Liver (tissue), 9 donors: ENCODE results near the gene CDH23. TPM values are rescaled to one million over a fixed set of nuclear protein-coding genes. Genes with fewer than 3 reads are reported as not detected.

Experiments
- DNase-seq: peaks from one replicate; pipeline ENCODE4 v3.0.0-alpha.2; 2017; ENCODE audit warnings: low spot score
- H3K27ac ChIP-seq, 2 donors: one replicate each; pipeline ENCODE4 v1.7.0; 2013; ENCODE audit warnings: inconsistent platforms in 2 of 2, low read length in 2 of 2, control low read depth in 1 of 2, low read depth in 1 of 2, mild to moderate bottlenecking in 1 of 2
- H3K27me3 ChIP-seq, 4 donors: one replicate each; pipeline versions ENCODE4 v1.6.1 to v1.7.0; 2013; ENCODE audit warnings: low read length in 3 of 4, inconsistent platforms in 1 of 4, mild to moderate bottlenecking in 1 of 4, moderate library complexity in 1 of 4; ENCODE audit not compliant: control insufficient read depth in 4 of 4, insufficient read depth in 4 of 4
- H3K36me3 ChIP-seq, 4 donors: one replicate each; pipeline versions ENCODE4 v1.6.1 to v1.7.0; 2013; ENCODE audit warnings: low read length in 3 of 4, mild to moderate bottlenecking in 3 of 4, low read depth in 1 of 4, moderate library complexity in 1 of 4; ENCODE audit not compliant: control insufficient read depth in 4 of 4, insufficient read depth in 3 of 4
- H3K4me1 ChIP-seq, 4 donors: one replicate each; pipeline versions ENCODE4 v1.6.1 to v1.7.0; 2013; ENCODE audit warnings: low read length in 3 of 4, mild to moderate bottlenecking in 3 of 4, moderate library complexity in 1 of 4; ENCODE audit not compliant: control insufficient read depth in 4 of 4, insufficient read depth in 4 of 4
- H3K4me3 ChIP-seq, 3 donors: one replicate each; pipeline versions ENCODE4 v1.6.1 to v1.7.0; 2013; ENCODE audit warnings: low read length in 3 of 3, control low read depth in 1 of 3, low read depth in 1 of 3, mild to moderate bottlenecking in 1 of 3
- H3K9ac ChIP-seq, 2 donors: one replicate each; pipeline ENCODE4 v1.7.0; 2013; ENCODE audit warnings: low read length in 2 of 2, mild to moderate bottlenecking in 2 of 2, moderate library complexity in 2 of 2, control low read depth in 1 of 2, low read depth in 1 of 2
- H3K9me3 ChIP-seq, 4 donors: one replicate each; pipeline versions ENCODE4 v1.6.1 to v1.7.0; 2013; ENCODE audit warnings: low read length in 3 of 4; ENCODE audit not compliant: control insufficient read depth in 4 of 4
- CTCF ChIP-seq: fragments of 150-350 bp; IDR thresholded peaks from 2 replicates; pipeline ENCODE4 v1.5.1; 2017; ENCODE audit warnings: improper control_type of control experiment, low read depth, low read length; ENCODE audit not compliant: missing input control
- EGR1 ChIP-seq, 2 donors: IDR thresholded peaks; 2 replicates each; pipeline ENCODE4 v1.6.1; 2016 to 2018; ENCODE audit warnings: antibody characterized with exemption in 2 of 2, low read depth in 2 of 2
- FOXA1 ChIP-seq: IDR thresholded peaks from 2 replicates; pipeline ENCODE4 v1.6.1; 2016; ENCODE audit warnings: antibody characterized with exemption
- FOXA2 ChIP-seq: IDR thresholded peaks from 2 replicates; pipeline ENCODE4 v1.6.1; 2016; ENCODE audit warnings: antibody characterized with exemption
- HNF4A ChIP-seq, 2 donors: conservative IDR thresholded peaks; 2 replicates each; pipeline ENCODE4 v1.6.1; 2016; ENCODE audit warnings: antibody characterized with exemption in 2 of 2, mild to moderate bottlenecking in 2 of 2
- HNF4G ChIP-seq: IDR thresholded peaks from 2 replicates; pipeline ENCODE4 v1.6.1; 2016; ENCODE audit warnings: antibody characterized with exemption
- JUND ChIP-seq, 2 donors: IDR thresholded peaks; 2 replicates each; pipeline ENCODE4 v1.6.1; 2016; ENCODE audit warnings: antibody characterized with exemption in 2 of 2
- MAX ChIP-seq: IDR thresholded peaks from 2 replicates; pipeline ENCODE4 v1.6.1; 2016; ENCODE audit warnings: antibody characterized with exemption
- NR2F2 ChIP-seq: IDR thresholded peaks from 2 replicates; pipeline ENCODE4 v1.6.1; 2016; ENCODE audit warnings: antibody characterized with exemption
- RAD21 ChIP-seq, 2 donors: IDR thresholded peaks; 2 replicates each; pipeline ENCODE4 v1.6.1; 2016; ENCODE audit warnings: antibody characterized with exemption in 2 of 2, mild to moderate bottlenecking in 2 of 2
- REST ChIP-seq: IDR thresholded peaks from 2 replicates; pipeline ENCODE4 v1.6.1; 2016; ENCODE audit warnings: antibody characterized with exemption, mild to moderate bottlenecking
- SP1 ChIP-seq: IDR thresholded peaks from 2 replicates; pipeline ENCODE4 v1.6.1; 2018; ENCODE audit warnings: antibody characterized with exemption, mild to moderate bottlenecking
- TAF1 ChIP-seq: conservative IDR thresholded peaks from 2 replicates; pipeline ENCODE4 v1.6.1; 2016; ENCODE audit warnings: antibody characterized with exemption, mild to moderate bottlenecking
- YY1 ChIP-seq: IDR thresholded peaks from 2 replicates; pipeline ENCODE4 v1.6.1; 2016; ENCODE audit warnings: antibody characterized with exemption, mild to moderate bottlenecking
- ZBTB33 ChIP-seq: IDR thresholded peaks from 2 replicates; pipeline ENCODE4 v1.6.1; 2016; ENCODE audit warnings: antibody characterized with exemption
- WGBS: extraction: QIAGEN DNeasy Blood & Tissue Kit; methylation state at CpG from one replicate; pipeline ENCODE4 v1.1.7; 2013; 5-methylcytosine and 5-hydroxymethylcytosine counted together
- polyA plus RNA-seq, 2 donors: library from polyadenylated mRNA; stranded (reverse) in 1 of 2; unstranded in 1 of 2; fragments of 200-250 nt in 1 of 2; fragments of >200 nt in 1 of 2; fragmentation: Nextera tagmentation in 1 of 2; extraction: Ambion mirVana in 1 of 2; gene quantifications; one replicate each; pipeline versions ENCODE4 v1.2.1 to v1.2.3, GENCODE V29; 2013 to 2015
- total RNA-seq, 2 donors: library from RNA; depleted of rRNA; stranded (reverse); fragments of >200 nt; gene quantifications; one replicate each; pipeline ENCODE4 v1.2.3, GENCODE V29; 2014
- donor health status: healthy.
- donor health status: healthy.
- donor health status: healthy.
- donor health status: healthy.
- donor health status: healthy.

The CDH23 gene
- total and polyA plus RNA-seq, 4 donors: 1.5 to 4.7 (median 3.4) TPM

- TF ChIP-seq EGR1 (IDR thresholded peaks at IDR 0.05; ENCODE audit: low read depth in 2 of 2): no peak
- no peak for TF ChIP-seq MAX
- TF ChIP-seq HNF4A (conservative IDR thresholded peaks at IDR 0.05): no peak
- no peak overlapping the region for H3K4me3 ChIP-seq
- no peak overlapping the region for H3K9ac ChIP-seq
- H3K9me3 ChIP-seq: no peaks in the 10 kb centered on the region
- DNase-seq: no peak
- 96% methylated on average over 5 of the region's 5 CpGs for WGBS
- no peak overlapping the region for H3K27ac ChIP-seq
- peaks cover 0 to 7% (median 0%) of the 10 kb centered on the region in 4 donors for H3K4me1 ChIP-seq
- H3K27me3 ChIP-seq: no peaks in the 10 kb centered on the region
- H3K36me3 ChIP-seq: no peaks in the 10 kb centered on the region
Measured at GRCh38 chr10:71707240-71707789, 310.6 kb downstream of the CDH23 start.

- no peak overlapping the region for H3K27ac ChIP-seq
- no peak overlapping the region for H3K9ac ChIP-seq
- no peaks in the 10 kb centered on the region for H3K27me3 ChIP-seq
- H3K9me3 ChIP-seq: no peaks in the 10 kb centered on the region
- WGBS: 20% methylated on average over 10 of the region's 10 CpGs
- TF ChIP-seq EGR1 (IDR thresholded peaks at IDR 0.05; ENCODE audit: low read depth in 2 of 2) (no peak), NR2F2 (no peak), RAD21 (IDR thresholded peaks at IDR 0.05) (peak; percentile 86 to 94), REST (no peak), JUND (IDR thresholded peaks at IDR 0.05) (no peak), TAF1 (no peak), HNF4G (no peak), FOXA2 (no peak), FOXA1 (no peak), YY1 (no peak), SP1 (no peak), ZBTB33 (no peak), CTCF (peak; percentile 79)
- peaks cover 0 to 7% (median 0%) of the 10 kb centered on the region in 4 donors for H3K4me1 ChIP-seq
- H3K36me3 ChIP-seq: no peaks in the 10 kb centered on the region
- peak; percentile 72 for DNase-seq
- H3K4me3 ChIP-seq: no peak overlapping the region
Measured at GRCh38 chr10:71708301-71708703, 311.6 kb downstream of the CDH23 start.
